HepG2 (cell line): Measurements from ENCODE around the gene SLC25A11. TPM values are rescaled to one million over a fixed set of nuclear protein-coding genes. Genes with fewer than 3 reads are reported as not detected.
A peak's percentile ranks its signal among the peaks of the same experiment; 100 is the strongest.

Experiments used
- ATF3 ChIP-seq: sonication (generic); formaldehyde crosslinking; IDR thresholded peaks from 2 replicates; pipeline ENCODE4 v1.4.0; 2020; ENCODE audit warnings: missing genetic modification reagents
- DMTF1 ChIP-seq: sonication (generic); formaldehyde crosslinking; IDR thresholded peaks from 2 replicates; pipeline ENCODE4 v1.4.0; 2020; ENCODE audit warnings: mild to moderate bottlenecking, missing genetic modification reagents
- ELF1 ChIP-seq: sonication (generic); formaldehyde crosslinking; IDR thresholded peaks from 2 replicates; pipeline ENCODE4 v1.4.0; 2020; ENCODE audit warnings: missing genetic modification reagents
- EZH2 ChIP-seq: conservative IDR thresholded peaks from 2 replicates; pipeline ENCODE4 v1.6.1; 2012; ENCODE audit warnings: mild to moderate bottlenecking, low read depth, low read length, moderate library complexity
- HES4 ChIP-seq: sonication (generic); formaldehyde crosslinking; IDR thresholded peaks from 2 replicates; pipeline ENCODE4 v1.9.0; 2021; ENCODE audit warnings: mild to moderate bottlenecking, missing genetic modification reagents, borderline replicate concordance
- KIAA2018 ChIP-seq: sonication (generic); formaldehyde crosslinking; IDR thresholded peaks from 2 replicates; pipeline ENCODE4 v1.5.0; 2020; ENCODE audit warnings: mild to moderate bottlenecking, missing genetic modification reagents, borderline replicate concordance
- POGZ ChIP-seq: sonication (generic); formaldehyde crosslinking; IDR thresholded peaks from 2 replicates; pipeline ENCODE4 v1.4.0; 2020; ENCODE audit warnings: mild to moderate bottlenecking, missing genetic modification reagents
- PRPF4 ChIP-seq: fragments of 200-400 bp; formaldehyde crosslinking; IDR thresholded peaks from 2 replicates; pipeline ENCODE4 v1.6.1; 2016; ENCODE audit warnings: low read length, low read depth; ENCODE audit not compliant: poor library complexity, severe bottlenecking
- RBFOX2 ChIP-seq: fragments of 200-400 bp; formaldehyde crosslinking; IDR thresholded peaks from 2 replicates; pipeline ENCODE4 v1.6.1; 2017; ENCODE audit warnings: low read depth, mild to moderate bottlenecking, low read length
- ZNF280D ChIP-seq: sonication (generic); formaldehyde crosslinking; IDR thresholded peaks from 2 replicates; pipeline ENCODE4 v1.5.1; 2020; ENCODE audit warnings: mild to moderate bottlenecking, missing genetic modification reagents
- ZNF672 ChIP-seq: sonication (generic); formaldehyde crosslinking; IDR thresholded peaks from 2 replicates; pipeline ENCODE4 v1.8.1; 2022; ENCODE audit warnings: missing genetic modification reagents
- ZNF703 ChIP-seq: sonication (generic); formaldehyde crosslinking; IDR thresholded peaks from 2 replicates; pipeline ENCODE4 v1.5.1; 2020; ENCODE audit warnings: missing genetic modification reagents, mild to moderate bottlenecking, moderate library complexity, borderline replicate concordance
- ZNF883 ChIP-seq: sonication (generic); formaldehyde crosslinking; IDR thresholded peaks from 2 replicates; pipeline ENCODE4 v1.5.1; 2020; ENCODE audit warnings: mild to moderate bottlenecking, missing genetic modification reagents; ENCODE audit errors: not compliant biosample characterization
- ZSCAN21 ChIP-seq: sonication (generic); formaldehyde crosslinking; IDR thresholded peaks from 2 replicates; pipeline ENCODE4 v1.8.0; 2022; ENCODE audit warnings: mild to moderate bottlenecking, missing genetic modification reagents, moderate library complexity, borderline replicate concordance
- polyA plus RNA-seq, 8 experiments: library from polyadenylated mRNA; depleted of rRNA in 3 of 8; stranded (reverse) in 7 of 8; unstranded in 1 of 8; fragments of >200 nt; fragmentation: Illumina TruSeq in 4 of 8; extraction: Trizol in 4 of 8; gene quantifications; 2 replicates each; pipeline versions ENCODE4 v1.2.1 to v1.2.3, GENCODE V29; 2011 to 2016; ENCODE audit warnings: low read depth in 4 of 8, missing spikeins in 1 of 8, mixed read lengths in 1 of 8; ENCODE audit not compliant: insufficient read depth in 1 of 8
- total RNA-seq, 5 experiments: library from RNA; depleted of rRNA; stranded (reverse); fragments of >200 nt; fragmentation: Illumina TruSeq; extraction: Trizol; gene quantifications; 2 replicates each; pipeline ENCODE4 v1.2.3, GENCODE V29; 2016; ENCODE audit warnings: low read depth in 1 of 5

Gene SLC25A11
- total and polyA plus RNA-seq, 2 of the 13 experiments (the other 11 are each of a cell fraction or from before 2014, with no cell fraction given) = 35.4 to 47.2 TPM

- TF ChIP-seq ZNF280D (CRISPR knock-in tag) (no peak), POGZ (peak; percentile 77), ZNF703 (CRISPR knock-in tag) (no peak; the same call in 1 of the 2 replicates), ZNF672 (CRISPR knock-in tag) (0 out of 2 replicates have a peak, but pooled peaks have one; percentile 24), RBFOX2 (peak; percentile 85), DMTF1 (CRISPR knock-in tag) (no peak), ELF1 (peak; percentile 56), ZSCAN21 (CRISPR knock-in tag) (peak; percentile 69), HES4 (0 out of 2 replicates have a peak, but pooled peaks have one; percentile 53), ATF3 (CRISPR knock-in tag) (peak; percentile 49), KIAA2018 (no peak), ZNF883 (CRISPR knock-in tag) (peak; percentile 76), PRPF4 (no peak), EZH2 (no peak)
Observed at GRCh38 chr17:4986951-4987766, 47.3 kb upstream of the SLC25A11 start, which contains the start of gene CAMTA2 (continued).
